ENCODE results near the gene HSF5.

DNA sequence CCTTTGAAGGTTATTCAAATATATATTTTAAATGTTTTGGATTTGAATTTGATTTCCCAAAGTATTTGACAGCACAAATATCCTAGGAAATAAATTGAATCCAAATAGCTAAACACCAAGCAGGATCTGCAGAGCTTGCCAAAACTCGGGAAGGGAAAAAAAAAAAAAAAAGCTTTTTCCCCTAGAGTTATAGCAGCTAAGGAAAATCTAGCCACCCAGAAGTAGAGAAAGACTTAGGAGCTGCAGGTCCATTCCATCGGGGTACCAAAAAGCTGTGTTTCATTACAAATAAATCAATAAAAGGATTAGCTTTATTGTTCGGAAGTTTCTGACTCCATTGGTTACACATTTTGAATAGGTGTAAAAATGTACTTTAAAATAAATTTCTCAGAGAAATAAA, 19.3 kb downstream of the HSF5 start:
- no peak for TF ChIP-seq POLR2A (IDR thresholded peaks at IDR 0.05)
- TF ChIP-seq, protein P1, sequence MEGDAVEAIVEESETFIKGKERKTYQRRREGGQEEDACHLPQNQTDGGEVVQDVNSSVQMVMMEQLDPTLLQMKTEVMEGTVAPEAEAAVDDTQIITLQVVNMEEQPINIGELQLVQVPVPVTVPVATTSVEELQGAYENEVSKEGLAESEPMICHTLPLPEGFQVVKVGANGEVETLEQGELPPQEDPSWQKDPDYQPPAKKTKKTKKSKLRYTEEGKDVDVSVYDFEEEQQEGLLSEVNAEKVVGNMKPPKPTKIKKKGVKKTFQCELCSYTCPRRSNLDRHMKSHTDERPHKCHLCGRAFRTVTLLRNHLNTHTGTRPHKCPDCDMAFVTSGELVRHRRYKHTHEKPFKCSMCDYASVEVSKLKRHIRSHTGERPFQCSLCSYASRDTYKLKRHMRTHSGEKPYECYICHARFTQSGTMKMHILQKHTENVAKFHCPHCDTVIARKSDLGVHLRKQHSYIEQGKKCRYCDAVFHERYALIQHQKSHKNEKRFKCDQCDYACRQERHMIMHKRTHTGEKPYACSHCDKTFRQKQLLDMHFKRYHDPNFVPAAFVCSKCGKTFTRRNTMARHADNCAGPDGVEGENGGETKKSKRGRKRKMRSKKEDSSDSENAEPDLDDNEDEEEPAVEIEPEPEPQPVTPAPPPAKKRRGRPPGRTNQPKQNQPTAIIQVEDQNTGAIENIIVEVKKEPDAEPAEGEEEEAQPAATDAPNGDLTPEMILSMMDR (IDR thresholded peaks at IDR 0.05 in 4 of 5, conservative IDR thresholded peaks at IDR 0.05 in 1 of 5) = no peak
